GM18526 (cell line): ENCODE measurements around the gene C3.

Source experiments
- POLR2A ChIP-seq: IDR thresholded peaks from 3 replicates; pipeline ENCODE4 v1.6.1; 2011; ENCODE audit not compliant: insufficient read length; ENCODE audit errors: extremely low read depth

Gene C3

GRCh38 chr19:6710273-6711077 lies 10.0 kb downstream of the C3 start:
- TF ChIP-seq POLR2A = no peak

- no peak for TF ChIP-seq POLR2A
Measured at GRCh38 chr19:6709549-6709948, 10.9 kb downstream of the C3 start.

GRCh38 chr19:6708346-6708745 lies 12.1 kb downstream of the C3 start:
- no peak for TF ChIP-seq POLR2A

- TF ChIP-seq POLR2A = no peak
Measured at GRCh38 chr19:6707658-6708018, 12.8 kb downstream of the C3 start.

GRCh38 chr19:6707011-6707657 lies 13.3 kb downstream of the C3 start:
- no peak for TF ChIP-seq POLR2A

GRCh38 chr19:6706633-6706958 lies 13.9 kb downstream of the C3 start:
- TF ChIP-seq POLR2A = no peak

GRCh38 chr19:6705931-6706632 lies 14.4 kb downstream of the C3 start:
- no peak for TF ChIP-seq POLR2A

GRCh38 chr19:6700586-6701316 lies 19.7 kb downstream of the C3 start:
- TF ChIP-seq POLR2A = no peak

- TF ChIP-seq POLR2A = no peak
Measured at GRCh38 chr19:6699935-6700334, 20.5 kb downstream of the C3 start.

GRCh38 chr19:6697291-6697690 lies 23.2 kb downstream of the C3 start:
- no peak for TF ChIP-seq POLR2A

- TF ChIP-seq POLR2A = no peak
Measured at GRCh38 chr19:6696239-6696820, 24.1 kb downstream of the C3 start.

- no peak for TF ChIP-seq POLR2A
Measured at GRCh38 chr19:6694147-6694815, 26.2 kb downstream of the C3 start.

GRCh38 chr19:6693681-6694080 lies 26.8 kb downstream of the C3 start:
- no peak for TF ChIP-seq POLR2A

GRCh38 chr19:6693056-6693471 lies 27.4 kb downstream of the C3 start:
- no peak for TF ChIP-seq POLR2A

GRCh38 chr19:6692027-6692426 lies 28.4 kb downstream of the C3 start:
- no peak for TF ChIP-seq POLR2A
